Hepatocyte (in vitro differentiated cells): ENCODE results near the gene RCOR2. TPM values are rescaled to one million over a fixed set of nuclear protein-coding genes. Genes with fewer than 3 reads are reported as not detected.

Experiments
- DNase-seq: peaks from one replicate; pipeline ENCODE4 v3.0.0-alpha.2; 2016; ENCODE audit warnings: low spot score
- H2AFZ ChIP-seq: fragments of 200-600 bp; sonication (generic); 2 replicates; pipeline ENCODE4 v1.6.0; 2016; ENCODE audit warnings: antibody characterized with exemption, mild to moderate bottlenecking
- H3K27ac ChIP-seq: fragments of 200-600 bp; sonication (generic); 2 replicates; pipeline ENCODE4 v1.5.1; 2016; ENCODE audit warnings: mild to moderate bottlenecking
- H3K27me3 ChIP-seq: fragments of 200-600 bp; sonication (generic); 2 replicates; pipeline ENCODE4 v1.6.1; 2016
- H3K36me3 ChIP-seq: fragments of 200-600 bp; sonication (generic); replicated peaks from 2 replicates; pipeline ENCODE4 v1.5.1; 2016; ENCODE audit warnings: low read depth; ENCODE audit not compliant: insufficient read depth
- H3K4me1 ChIP-seq: fragments of 200-600 bp; sonication (generic); 2 replicates; pipeline ENCODE4 v1.5.1; 2016; ENCODE audit warnings: mild to moderate bottlenecking, moderate library complexity; ENCODE audit not compliant: insufficient read depth
- H3K4me2 ChIP-seq: fragments of 200-600 bp; sonication (generic); 2 replicates; pipeline ENCODE4 v1.6.0; 2016
- H3K4me3 ChIP-seq: fragments of 200-600 bp; sonication (generic); 2 replicates; pipeline ENCODE4 v1.5.1; 2016; ENCODE audit warnings: mild to moderate bottlenecking
- H3K79me2 ChIP-seq: fragments of 200-600 bp; sonication (generic); 2 replicates; pipeline ENCODE4 v1.6.0; 2017; ENCODE audit warnings: mild to moderate bottlenecking
- H3K9me2 ChIP-seq: fragments of 200-600 bp; sonication (generic); replicated peaks from 2 replicates; pipeline ENCODE4 v1.6.0; 2017; ENCODE audit warnings: mild to moderate bottlenecking; ENCODE audit not compliant: insufficient read depth
- H3K9me3 ChIP-seq: fragments of 200-600 bp; sonication (generic); 2 replicates; pipeline ENCODE4 v1.5.1; 2016; ENCODE audit warnings: low read depth, mild to moderate bottlenecking
- H4K20me1 ChIP-seq: fragments of 200-600 bp; sonication (generic); 2 replicates; pipeline ENCODE4 v1.6.0; 2016; ENCODE audit warnings: mild to moderate bottlenecking; ENCODE audit not compliant: insufficient read depth, poor library complexity, severe bottlenecking
- EZH2 ChIP-seq: fragments of 200-600 bp; sonication (generic); IDR thresholded peaks from 2 replicates; pipeline ENCODE4 v1.6.1; 2016; ENCODE audit warnings: antibody characterized with exemption, mild to moderate bottlenecking, borderline replicate concordance
- EZH2phosphoT487 ChIP-seq: fragments of 200-600 bp; sonication (generic); IDR thresholded peaks from one replicate; pipeline ENCODE4 v1.6.1; 2018; ENCODE audit warnings: antibody characterized with exemption, mild to moderate bottlenecking, low read depth, moderate library complexity; ENCODE audit not compliant: unreplicated experiment, severe bottlenecking
- WGBS: methylation state at CpG from one replicate; pipeline ENCODE4 v1.1.6; 2016; ENCODE audit warnings: low lambda C conversion rate; ENCODE audit errors: missing lambda C conversion rate; 5-methylcytosine and 5-hydroxymethylcytosine counted together
- polyA plus RNA-seq: library from polyadenylated mRNA; unstranded; fragments of >200 nt; fragmentation: Nextera tagmentation; extraction: Ambion mirVana; gene quantifications from 2 replicates; pipeline ENCODE4 v1.2.1, GENCODE V29; 2016
- total RNA-seq: library from RNA; depleted of rRNA; stranded (reverse); fragments of >200 nt; gene quantifications from 2 replicates; pipeline ENCODE4 v1.2.3, GENCODE V29; 2014
- TF ChIP-seq, protein P1 (sequence below): fragments of 200-600 bp; sonication (generic); IDR thresholded peaks from 2 replicates; pipeline ENCODE4 v1.5.1; 2016; ENCODE audit warnings: antibody characterized with exemption, mild to moderate bottlenecking; ENCODE audit not compliant: poor library complexity

The RCOR2 gene
- total and polyA plus RNA-seq, 2 experiments from 2014 or later: 3.5 to 4.3 TPM

DNA sequence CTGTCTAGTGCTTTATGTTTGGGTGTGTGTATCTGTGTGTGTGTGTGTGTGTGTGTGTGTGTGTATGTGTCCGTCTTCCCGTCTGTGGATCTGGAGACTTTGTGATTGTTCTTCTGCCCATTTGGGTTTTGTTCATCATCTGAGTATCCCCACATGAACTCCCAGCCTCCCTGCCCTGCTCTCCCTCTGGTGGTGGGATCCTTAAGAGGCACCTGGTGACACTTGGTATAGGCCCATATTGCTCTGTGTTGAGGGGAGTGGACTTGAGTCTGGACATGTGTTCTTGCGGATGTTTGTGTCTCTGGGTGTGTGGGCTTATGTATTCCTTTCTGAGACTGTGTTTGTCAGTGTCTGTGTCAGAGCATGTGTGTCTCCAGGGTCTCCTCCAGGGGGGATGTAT is 15.3 kb downstream of the RCOR2 start:
- Histone ChIP-seq H3K9me3 (no peaks in the 10 kb centered on the region), H3K27me3 (no peaks in the 10 kb centered on the region), H4K20me1 (no peaks in the 10 kb centered on the region), H3K27ac (no peak overlapping the region), H3K36me3 (no peaks in the 10 kb centered on the region), H3K4me3 (no peak overlapping the region), H2AFZ (no peak overlapping the region), H3K79me2 (peaks cover 8% of the 10 kb centered on the region), H3K4me1 (no peaks in the 10 kb centered on the region), H3K4me2 (no peak overlapping the region), H3K9me2 (no peaks in the 10 kb centered on the region)
- TF ChIP-seq EZH2phosphoT487 (no peak), EZH2 (no peak)
- TF ChIP-seq, protein P1, sequence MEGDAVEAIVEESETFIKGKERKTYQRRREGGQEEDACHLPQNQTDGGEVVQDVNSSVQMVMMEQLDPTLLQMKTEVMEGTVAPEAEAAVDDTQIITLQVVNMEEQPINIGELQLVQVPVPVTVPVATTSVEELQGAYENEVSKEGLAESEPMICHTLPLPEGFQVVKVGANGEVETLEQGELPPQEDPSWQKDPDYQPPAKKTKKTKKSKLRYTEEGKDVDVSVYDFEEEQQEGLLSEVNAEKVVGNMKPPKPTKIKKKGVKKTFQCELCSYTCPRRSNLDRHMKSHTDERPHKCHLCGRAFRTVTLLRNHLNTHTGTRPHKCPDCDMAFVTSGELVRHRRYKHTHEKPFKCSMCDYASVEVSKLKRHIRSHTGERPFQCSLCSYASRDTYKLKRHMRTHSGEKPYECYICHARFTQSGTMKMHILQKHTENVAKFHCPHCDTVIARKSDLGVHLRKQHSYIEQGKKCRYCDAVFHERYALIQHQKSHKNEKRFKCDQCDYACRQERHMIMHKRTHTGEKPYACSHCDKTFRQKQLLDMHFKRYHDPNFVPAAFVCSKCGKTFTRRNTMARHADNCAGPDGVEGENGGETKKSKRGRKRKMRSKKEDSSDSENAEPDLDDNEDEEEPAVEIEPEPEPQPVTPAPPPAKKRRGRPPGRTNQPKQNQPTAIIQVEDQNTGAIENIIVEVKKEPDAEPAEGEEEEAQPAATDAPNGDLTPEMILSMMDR: peak; percentile 31
- 92% methylated on average over 3 of the region's 3 CpGs for WGBS
- no peak for DNase-seq

DNA sequence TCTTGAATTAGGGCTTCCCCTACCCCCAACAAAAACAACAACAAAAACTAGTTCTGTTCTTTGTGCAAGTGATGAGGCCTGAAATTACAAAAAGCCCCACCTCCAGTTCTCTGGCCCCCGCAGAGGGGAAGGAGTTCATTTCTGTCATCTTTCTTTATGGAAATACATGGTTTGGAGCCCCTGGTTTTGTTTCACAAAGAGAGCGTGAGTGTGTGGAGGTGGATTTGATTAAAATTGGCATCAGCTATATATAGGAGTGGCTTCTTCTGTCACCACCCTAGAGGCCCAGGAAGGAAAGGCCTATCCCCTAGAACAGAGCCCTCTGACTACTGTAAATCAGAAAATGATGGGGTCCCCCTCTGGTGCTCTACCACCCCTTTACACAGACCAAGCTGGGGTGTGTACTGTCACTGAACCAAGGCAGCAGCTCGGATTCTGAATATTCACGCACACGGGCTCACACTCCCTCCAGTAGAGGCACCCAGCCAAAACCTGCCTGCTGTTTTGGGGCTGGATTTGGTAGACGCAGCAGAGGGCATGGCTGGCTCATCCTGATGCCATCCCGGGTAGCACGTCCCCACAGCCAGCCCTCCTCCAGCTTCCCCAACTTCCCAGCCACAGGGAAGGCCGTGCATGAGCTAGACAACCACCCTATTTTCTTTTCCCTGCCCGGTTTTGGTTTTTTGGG is 19.4 kb downstream of the RCOR2 start:
- H4K20me1 ChIP-seq: peaks cover 20% of the 10 kb centered on the region
- H3K27ac ChIP-seq: no peak overlapping the region
- no peak overlapping the region for H3K4me3 ChIP-seq
- DNase-seq: no peak
- no peak overlapping the region for H3K4me2 ChIP-seq
- H3K36me3 ChIP-seq: no peaks in the 10 kb centered on the region
- H2AFZ ChIP-seq: no peak overlapping the region
- H3K27me3 ChIP-seq: no peaks in the 10 kb centered on the region
- peaks cover 40% of the 10 kb centered on the region for H3K79me2 ChIP-seq
- WGBS: 96% methylated on average over 10 of the region's 10 CpGs
- TF ChIP-seq, protein P1: no peak
- TF ChIP-seq EZH2: no peak
- no peak for TF ChIP-seq EZH2phosphoT487
- no peaks in the 10 kb centered on the region for H3K9me2 ChIP-seq
- no peaks in the 10 kb centered on the region for H3K9me3 ChIP-seq
- no peaks in the 10 kb centered on the region for H3K4me1 ChIP-seq

DNA sequence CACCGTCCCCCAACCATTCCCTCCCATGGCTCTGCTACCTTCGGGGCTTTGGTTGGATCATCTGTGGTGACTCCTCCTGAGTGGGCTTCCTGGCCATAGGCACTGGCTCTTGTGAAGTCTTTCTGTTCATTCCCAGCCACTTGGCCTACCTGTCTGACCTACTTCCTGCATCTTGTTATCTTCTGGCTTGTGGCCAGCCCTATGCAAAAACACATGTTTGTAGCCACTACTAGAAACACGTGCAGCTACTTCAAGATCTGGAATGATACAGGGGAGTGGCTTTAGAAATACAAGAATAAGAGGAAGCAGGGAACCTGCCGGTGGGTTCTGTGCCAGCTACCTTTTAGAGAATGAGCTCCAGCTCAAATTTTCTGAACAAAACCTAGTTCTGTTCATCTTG is 20.9 kb downstream of the RCOR2 start:
- WGBS: 93% methylated on average over 4 of the region's 4 CpGs
- H4K20me1 ChIP-seq: peaks cover 35% of the 10 kb centered on the region
- no peaks in the 10 kb centered on the region for H3K4me1 ChIP-seq
- no peaks in the 10 kb centered on the region for H3K9me3 ChIP-seq
- H2AFZ ChIP-seq: no peak overlapping the region
- H3K9me2 ChIP-seq: no peaks in the 10 kb centered on the region
- TF ChIP-seq, protein P1: no peak
- TF ChIP-seq EZH2: no peak
- TF ChIP-seq EZH2phosphoT487: no peak
- no peak overlapping the region for H3K27ac ChIP-seq
- no peaks in the 10 kb centered on the region for H3K36me3 ChIP-seq
- no peak overlapping the region for H3K4me2 ChIP-seq
- no peak for DNase-seq
- H3K27me3 ChIP-seq: no peaks in the 10 kb centered on the region
- H3K79me2 ChIP-seq: peaks cover 55% of the 10 kb centered on the region
- H3K4me3 ChIP-seq: no peak overlapping the region
